Left ventricle myocardium superior (tissue), 1 donor: Measurements from ENCODE around the gene TSLP. TPM values are rescaled to one million over a fixed set of nuclear protein-coding genes. Genes with fewer than 3 reads are reported as not detected.
A peak's percentile ranks its signal among the peaks of the same experiment; 100 is the strongest.

Experiments
- ATAC-seq: fragments of 200-7000 bp; cut with Tn5 transposase; one replicate; pipeline ENCODE4 v1.9.1; 2020; ENCODE audit warnings: mild to moderate bottlenecking, moderate library complexity
- DNase-seq: peaks from one replicate; pipeline ENCODE4 v3.0.0-alpha.2; 2020
- intact Hi-C: fragments of 100-400 bp; cut with micrococcal nuclease; formaldehyde crosslinking; loops from one replicate; pipeline ENCODE4 v1.11.0; 2022
- long read RNA-seq: library from polyadenylated mRNA; unstranded; transcript quantifications from one replicate; pipeline ENCODE4 v2.0.0, GENCODE V29; 2021
- total RNA-seq: library from RNA; stranded (reverse); fragmentation: NEBNext Ultra II Directional; extraction: Animal tissue kit (Norgen Biotek cat#: 25700); gene quantifications from one replicate; pipeline ENCODE4 v1.2.1, GENCODE V29; 2021
- donor health status: DM: no; HTN: yes; CAD: no; lungs with severe emphysema.

The TSLP gene
- 7.2 TPM for total RNA-seq
- long read RNA-seq, transcript TSLP-202 (2 exons, 2,411 nt), result major isoform, 12 of 13 reads
- long read RNA-seq, partial matches to known transcripts, result 0 of 13 reads
- long read RNA-seq, other reads (novel, unspliced or antisense), result 1 of 13 reads

DNA sequence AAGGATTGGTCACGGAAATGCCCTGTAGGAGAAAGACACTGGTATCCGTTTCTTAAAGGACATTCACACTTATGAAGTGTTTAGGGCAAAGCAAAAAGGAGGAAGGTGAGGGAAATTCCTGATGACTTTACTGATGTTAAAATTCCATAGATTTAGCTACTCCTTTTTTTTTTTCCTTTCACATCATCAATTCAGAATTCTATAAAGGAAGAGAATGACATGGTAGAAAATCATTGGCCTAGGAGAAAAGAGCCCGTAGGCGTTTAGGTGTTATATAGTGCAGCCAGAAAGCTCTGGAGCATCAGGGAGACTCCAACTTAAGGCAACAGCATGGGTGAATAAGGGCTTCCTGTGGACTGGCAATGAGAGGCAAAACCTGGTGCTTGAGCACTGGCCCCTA is at the start of gene TSLP:
Gene TSLP (plus strand): TSS at position 301 of the 400 bp plus-strand sequence. CDS start 178 bp downstream, outside the sequence.
- intact Hi-C loops, result no loop called here

GRCh38 chr5:111022301-111022700 is 49.2 kb upstream of the TSLP start:
- intact Hi-C loops, result no loop called here
- no peak for ATAC-seq

More for the DNA sequence above, at the start of gene TSLP:
- DNase-seq (no peak), ATAC-seq (no peak)

GRCh38 chr5:111028865-111029264 is 42.6 kb upstream of the TSLP start:
- intact Hi-C loops, result no loop called here
- no peak for DNase-seq
- no peak for ATAC-seq

More at GRCh38 chr5:111022301-111022700, 49.2 kb upstream of the TSLP start:
- no peak for DNase-seq

DNA sequence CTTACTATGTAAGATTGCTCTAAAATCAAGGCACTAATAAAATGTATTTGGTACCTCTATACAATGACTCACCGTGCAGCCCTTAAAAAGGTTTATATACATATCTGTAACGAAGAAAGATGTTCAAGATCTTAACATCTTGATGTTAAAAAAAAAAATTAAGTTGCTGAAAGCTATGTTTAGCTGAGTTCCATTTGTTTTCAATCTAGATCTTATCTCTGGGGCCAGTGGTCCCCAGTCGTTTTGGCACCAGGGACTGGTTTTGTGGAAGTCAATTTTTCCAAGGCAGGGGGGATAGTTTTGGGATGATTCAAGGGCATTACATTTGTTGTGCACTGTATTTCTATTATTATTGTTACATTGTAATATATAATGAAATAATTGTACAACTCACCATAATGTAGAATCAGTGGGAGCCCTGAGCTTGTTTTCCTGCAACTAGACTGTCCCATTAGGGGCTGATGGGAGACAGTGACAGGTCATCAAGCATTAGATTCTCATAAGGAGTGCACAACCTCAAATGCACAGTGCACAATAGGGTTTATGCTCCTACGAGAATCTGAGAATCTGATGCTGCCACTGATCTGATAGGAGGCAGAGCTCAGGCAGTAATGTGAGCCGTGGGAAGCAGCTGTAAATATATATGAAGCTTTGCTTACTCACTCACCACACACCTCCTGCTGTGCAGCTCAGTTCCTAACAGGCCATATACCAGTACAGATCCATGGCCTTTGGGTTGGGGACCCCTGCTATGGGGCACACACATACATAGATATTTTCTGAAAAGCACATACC is 27.6 kb upstream of the TSLP start:
- intact Hi-C loops, result no loop called here
- ATAC-seq, result no peak
- no peak for DNase-seq

GRCh38 chr5:111058064-111058463 is 13.4 kb upstream of the TSLP start:
- intact Hi-C loops, result no loop called here
- DNase-seq (no peak), ATAC-seq (no peak)

DNA sequence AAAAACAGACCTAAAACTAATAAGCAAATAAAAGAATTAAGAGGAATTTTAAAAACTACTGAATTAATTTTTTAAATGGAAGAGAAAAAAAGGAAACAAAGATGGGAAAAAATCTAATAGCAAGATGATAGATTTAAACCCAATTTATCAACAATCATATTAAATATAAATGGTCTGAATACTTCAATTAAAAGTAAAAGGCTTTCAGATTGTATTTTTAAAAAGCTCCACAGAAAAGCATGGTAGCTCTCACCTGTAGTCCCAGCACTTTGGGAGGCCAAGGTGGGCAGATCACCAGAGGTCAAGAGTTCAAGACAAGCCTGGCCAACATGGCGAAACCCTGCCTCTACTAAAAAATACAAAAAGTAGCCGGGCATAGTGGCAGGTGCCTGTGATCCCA is 11.3 kb upstream of the TSLP start:
- ATAC-seq (no peak), DNase-seq (no peak)
- intact Hi-C loops, result no loop called here

DNA sequence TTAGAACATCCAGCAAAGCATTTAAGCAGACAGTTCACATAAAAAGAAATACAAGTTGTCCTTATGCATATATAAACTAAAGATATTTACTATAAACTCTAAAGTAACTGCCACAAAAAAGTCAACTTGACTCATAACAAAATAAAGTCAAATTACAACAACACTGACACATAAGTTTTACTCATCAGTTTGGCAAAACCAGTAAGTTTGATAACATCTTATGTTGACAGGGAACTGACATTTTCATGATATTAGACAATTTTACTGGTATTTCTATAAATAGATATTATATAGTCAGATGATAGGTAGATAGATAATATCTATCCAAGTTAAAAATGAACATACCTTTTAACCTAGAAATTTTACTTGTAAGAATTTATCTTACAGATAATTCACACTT is 9.9 kb upstream of the TSLP start:
- intact Hi-C loops, result no loop called here
- DNase-seq, result no peak
- no peak for ATAC-seq

- ATAC-seq, result peak; percentile 38
- DNase-seq, result no peak
- intact Hi-C loops, result no loop called here
Measured at GRCh38 chr5:111063709-111064322, 7.7 kb upstream of the TSLP start.

DNA sequence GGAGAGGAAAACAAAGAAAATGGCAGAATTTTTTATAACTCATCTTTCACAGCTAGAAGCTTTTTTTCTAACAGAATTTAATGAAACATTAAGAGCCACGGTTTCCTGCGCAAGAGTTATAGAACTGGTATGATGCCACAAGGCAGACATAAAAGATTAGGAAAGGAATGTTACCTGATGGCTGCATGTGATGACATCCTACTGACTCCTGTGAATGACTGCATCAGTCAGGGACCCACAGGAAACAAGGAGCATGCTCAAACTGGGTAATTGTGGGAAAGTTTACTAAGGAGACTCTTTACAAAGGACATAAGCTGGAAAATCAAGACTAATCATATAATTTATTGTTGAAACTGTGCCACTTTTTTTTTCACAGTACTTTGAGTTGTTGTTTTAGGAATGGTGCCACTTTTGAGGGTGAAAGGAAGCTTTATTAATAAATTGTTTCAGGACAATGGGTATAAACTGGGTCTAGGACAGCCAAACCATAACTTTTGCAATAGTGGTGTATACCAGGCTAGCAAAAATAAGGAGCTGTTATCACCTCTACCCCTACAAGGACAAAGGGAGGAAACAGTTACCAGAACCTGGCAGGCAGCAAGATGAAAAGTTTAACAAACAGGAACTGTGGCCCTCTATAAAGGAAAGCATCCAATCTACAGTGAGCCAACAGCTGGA is 5.1 kb upstream of the TSLP start:
- intact Hi-C loops, result no loop called here
- ATAC-seq, result no peak

GRCh38 chr5:111068213-111068612 is 3.3 kb upstream of the TSLP start:
- intact Hi-C loops, result no loop called here
- DNase-seq (no peak), ATAC-seq (no peak)

More for the DNA sequence above, 5.1 kb upstream of the TSLP start:
- DNase-seq, result no peak

DNA sequence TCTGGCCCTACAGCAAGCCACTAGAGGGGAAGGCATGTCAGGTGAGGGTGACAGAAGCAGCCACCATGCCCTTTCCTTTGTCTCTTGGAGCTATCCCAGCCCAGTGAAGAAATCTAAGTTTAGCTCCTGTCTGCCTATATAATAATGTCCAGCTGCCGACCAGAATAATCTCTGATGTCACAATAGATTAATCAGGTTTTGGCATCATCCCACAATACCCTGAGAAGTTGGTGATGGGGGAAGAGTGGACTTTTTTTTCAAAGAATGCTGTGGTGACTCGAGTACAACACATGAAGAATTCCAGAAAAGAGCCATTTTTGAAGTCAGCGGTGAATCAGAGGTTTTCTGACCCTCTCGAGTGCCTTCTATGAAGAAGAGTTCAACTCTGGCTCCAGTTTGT is 1.7 kb upstream of the TSLP start:
- no peak for ATAC-seq
- intact Hi-C loops, result no loop called here
- DNase-seq, result no peak

- ATAC-seq (peak; percentile 64), DNase-seq (peak; percentile 51)
- intact Hi-C loops, result no loop called here
Measured at GRCh38 chr5:111070272-111071134, 1.0 kb upstream of the TSLP start.

- ATAC-seq (peak; percentile 97), DNase-seq (peak; percentile 81)
- intact Hi-C loops, result no loop called here
Measured at GRCh38 chr5:111072949-111073682, 1.6 kb downstream of the TSLP start.

GRCh38 chr5:111074244-111074643 is 2.7 kb downstream of the TSLP start:
- ATAC-seq, result no peak
- no peak for DNase-seq
- intact Hi-C loops, result no loop called here

GRCh38 chr5:111075520-111075919 is 4.0 kb downstream of the TSLP start:
- ATAC-seq (peak; percentile 22), DNase-seq (no peak)
- intact Hi-C loops, result no loop called here

- no peak for ATAC-seq
- intact Hi-C loops, result no loop called here
- DNase-seq, result no peak
Measured at GRCh38 chr5:111076091-111076490, 4.6 kb downstream of the TSLP start.

DNA sequence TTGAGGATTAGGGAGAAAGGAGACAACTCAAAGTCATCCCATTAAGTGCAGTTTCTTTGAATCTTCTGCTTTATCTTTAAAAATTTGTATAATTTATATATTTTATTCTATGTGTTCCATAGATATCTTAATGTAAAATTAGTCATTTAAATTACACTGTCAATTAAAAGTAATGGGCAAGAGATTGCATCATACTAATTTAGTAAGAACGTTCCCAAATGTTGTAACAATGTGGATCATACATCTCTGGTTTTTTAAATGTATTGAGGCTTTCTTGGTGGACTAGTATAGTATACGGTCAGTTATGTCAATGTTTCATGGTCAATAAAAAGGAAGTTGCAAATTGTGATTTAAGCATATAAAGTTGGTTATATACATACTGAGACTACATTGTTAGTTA is 6.2 kb downstream of the TSLP start:
- intact Hi-C loops, result no loop called here
- ATAC-seq, result no peak

DNA sequence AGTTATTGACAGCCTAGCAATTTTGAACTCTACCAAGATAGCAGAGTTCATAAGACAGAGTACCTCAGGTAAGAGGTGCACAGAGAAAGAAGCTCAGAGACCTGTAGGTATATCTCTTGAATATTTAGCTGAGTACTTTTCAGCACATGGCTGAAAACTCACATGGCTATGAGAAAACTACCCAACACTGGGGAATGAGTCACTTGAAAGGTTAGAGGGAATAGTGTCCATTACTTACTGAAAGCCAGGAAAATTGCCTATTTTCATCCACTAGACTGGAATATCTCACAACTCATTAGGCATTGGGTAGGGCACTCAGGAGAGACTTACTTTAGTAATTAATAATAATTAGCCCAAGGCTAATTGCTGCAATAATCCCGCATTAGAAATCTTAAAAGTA is 8.3 kb downstream of the TSLP start:
- DNase-seq (no peak), ATAC-seq (no peak)
- intact Hi-C loops, result no loop called here

More for the DNA sequence above, 6.2 kb downstream of the TSLP start:
- DNase-seq, result no peak
